GM19328 (cell line): Measurements from ENCODE around the gene STRN.
"Not testable (repeated sequence)": the region's sequence is repeated elsewhere in the genome, so short reads cannot be mapped to it uniquely, and the experiment has no call there.

Experiments
- ATAC-seq: cut with Tn5 transposase; IDR thresholded peaks from one replicate; pipeline ENCODE4 v1.9.1; 2021; ENCODE audit warnings: mild to moderate bottlenecking, moderate library complexity; ENCODE audit not compliant: unreplicated experiment

Gene STRN

DNA sequence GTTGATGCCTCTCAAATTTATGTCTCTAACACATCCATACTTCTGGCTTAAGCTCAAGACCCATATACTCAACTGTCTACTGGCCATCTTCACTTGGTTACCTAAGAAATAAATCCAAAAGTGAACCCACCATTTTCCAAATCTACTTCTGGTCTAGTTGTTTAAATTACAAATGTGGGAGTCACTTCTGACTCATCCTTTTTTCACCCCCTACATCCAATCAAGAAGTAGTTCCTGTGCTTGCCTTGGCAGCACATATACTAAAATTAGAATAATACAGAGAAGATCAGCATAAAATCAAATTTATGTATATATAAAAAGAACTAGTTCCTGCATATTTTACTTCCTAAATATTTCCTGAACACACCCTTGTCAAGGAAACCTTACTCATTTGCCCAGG is 53.6 kb downstream of the STRN start:
- ATAC-seq, result no peak

DNA sequence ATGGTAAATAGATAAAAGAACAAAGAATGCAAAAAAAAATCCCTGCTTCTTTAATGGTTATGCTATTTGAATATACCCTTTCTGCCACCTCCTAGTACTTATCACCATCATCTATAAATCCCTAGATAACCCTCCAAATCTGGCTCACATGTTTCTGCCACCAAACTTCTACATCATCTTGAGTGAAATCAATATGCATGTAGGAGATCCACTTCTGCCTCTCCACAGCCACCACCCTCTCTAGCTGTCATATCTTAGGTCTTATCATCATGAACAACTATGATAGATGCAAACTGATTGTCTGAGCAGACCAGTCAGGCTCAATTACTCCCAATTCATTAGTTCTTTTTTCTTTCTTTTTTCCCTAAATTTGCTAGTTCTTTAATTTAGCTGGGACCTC is 55.3 kb downstream of the STRN start:
- ATAC-seq, result no peak

DNA sequence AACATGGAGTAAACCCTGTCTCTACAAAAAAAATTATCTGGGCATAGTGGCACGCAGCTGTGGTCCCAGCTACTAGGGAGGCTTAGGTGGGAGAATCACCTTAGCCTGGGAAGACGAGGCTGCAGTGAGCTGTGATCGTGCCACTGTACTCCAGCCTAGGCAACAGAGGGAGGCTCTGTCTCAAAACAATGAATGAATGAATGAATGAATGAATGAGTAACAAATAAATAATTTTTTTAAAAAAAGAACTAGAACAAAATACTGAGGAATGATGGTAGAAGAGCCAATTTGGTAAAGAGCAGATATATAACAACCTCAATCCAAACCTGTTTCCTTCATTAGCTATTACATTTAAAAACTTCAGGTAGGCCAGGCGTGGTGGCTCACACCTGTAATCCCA is 60.1 kb downstream of the STRN start:
- no peak for ATAC-seq

DNA sequence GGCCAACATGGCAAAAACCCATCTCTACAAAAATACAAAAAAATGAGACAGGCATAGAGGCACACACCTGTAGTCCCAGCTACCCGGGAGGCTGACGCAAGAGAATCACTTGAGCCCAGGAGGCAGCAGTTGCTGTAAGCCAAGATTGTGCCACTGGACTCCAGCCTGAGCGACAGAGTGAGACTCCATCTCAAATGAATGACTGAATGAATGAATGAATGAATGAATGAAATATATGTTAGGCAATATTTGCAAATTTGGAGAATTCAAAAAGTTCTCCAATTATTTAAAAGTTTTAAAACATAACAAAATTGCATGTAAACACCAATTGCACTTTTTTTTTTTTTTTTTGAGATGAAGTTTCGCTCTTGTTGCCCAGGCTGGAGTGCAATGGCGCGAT is 61.7 kb downstream of the STRN start:
- ATAC-seq, result no peak

DNA sequence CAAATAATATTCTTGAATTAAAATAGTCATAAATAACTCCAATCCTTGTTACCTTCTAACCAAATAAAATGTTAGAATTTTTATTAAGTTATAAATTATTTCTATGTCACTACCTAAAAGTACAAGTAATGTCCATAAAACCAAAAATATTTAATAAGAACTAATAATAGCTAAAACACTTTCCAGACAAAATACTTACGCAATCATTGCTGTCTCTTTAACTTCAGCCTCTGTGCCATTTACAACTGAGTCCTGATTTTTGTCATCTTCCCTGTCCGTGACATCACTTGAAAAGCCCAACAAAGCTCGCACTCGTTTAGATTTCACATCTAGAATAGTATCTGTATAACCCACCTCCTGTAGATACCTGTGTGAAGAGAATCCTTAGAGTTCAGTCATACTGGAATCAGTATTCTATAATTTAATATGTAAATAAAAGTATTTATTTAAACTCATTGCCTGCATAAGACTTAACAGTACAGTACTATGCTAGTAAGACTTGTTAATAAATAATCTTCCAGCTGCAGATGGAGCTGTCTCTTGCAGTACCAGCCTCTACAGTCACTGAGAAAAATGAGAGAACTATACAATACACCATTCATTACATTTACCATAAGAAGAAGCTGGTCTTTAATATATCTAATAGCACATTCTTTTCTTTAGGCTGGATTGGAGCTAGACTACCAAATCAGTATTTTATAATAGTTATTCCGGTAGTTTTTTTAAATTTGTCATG is 63.8 kb downstream of the STRN start:
- ATAC-seq, result no peak

DNA sequence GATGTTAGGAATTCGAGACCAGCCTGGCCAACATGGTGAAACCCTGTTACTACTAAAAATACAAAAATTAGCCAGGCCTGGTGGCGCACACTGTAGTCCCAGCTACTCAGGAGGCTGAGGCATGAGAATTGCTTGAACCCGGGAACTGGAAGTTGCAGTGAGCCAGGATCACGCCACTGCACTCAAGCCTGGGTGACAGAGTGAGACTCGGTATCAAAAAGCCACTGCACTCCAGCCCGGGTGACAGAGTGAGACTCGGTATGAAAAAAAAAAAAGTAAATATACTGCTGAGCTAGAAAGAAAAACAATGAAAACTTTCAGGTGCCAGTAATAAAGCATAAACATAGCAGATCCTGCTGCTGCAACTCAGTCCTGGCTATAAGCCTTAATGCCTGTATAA is 73.5 kb downstream of the STRN start:
- no peak for ATAC-seq

DNA sequence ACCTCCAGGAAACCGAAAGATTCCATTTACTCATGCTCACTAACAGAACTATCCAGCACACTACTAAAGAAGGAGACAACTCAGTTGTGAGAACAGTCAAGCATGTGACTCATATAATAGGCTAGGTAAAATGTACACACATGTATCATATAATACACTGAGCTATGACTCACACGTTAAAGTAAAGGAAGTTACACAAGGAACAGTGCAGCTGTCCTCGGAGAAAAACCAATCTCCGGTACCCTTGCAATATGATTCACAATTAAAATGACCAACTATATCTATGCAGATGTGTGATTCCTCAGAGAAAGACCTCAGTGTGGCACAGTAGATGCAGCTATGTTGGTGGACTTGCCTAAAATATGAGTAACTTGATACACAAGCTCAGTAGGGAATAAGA is 76.5 kb downstream of the STRN start:
- no peak for ATAC-seq

DNA sequence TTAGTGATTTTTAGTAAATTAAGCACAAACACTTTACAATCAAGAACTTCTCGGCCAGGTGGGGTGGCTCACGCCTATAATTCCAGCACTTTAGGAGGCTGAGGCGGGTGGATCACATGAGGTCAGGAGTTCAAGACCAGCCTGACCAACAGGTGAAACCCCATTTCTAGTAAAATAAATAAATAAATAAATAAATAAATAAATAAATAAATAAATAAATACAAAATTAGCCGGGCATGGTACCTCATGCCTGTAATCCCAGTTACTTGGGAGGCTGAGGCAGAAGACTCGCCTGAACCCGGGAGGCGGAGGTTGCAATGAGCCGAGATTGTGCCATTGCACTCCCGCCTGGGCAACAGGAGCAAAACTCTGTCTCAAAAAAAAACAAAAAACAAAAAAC is 79.2 kb downstream of the STRN start:
- ATAC-seq, result not testable (repeated sequence)

DNA sequence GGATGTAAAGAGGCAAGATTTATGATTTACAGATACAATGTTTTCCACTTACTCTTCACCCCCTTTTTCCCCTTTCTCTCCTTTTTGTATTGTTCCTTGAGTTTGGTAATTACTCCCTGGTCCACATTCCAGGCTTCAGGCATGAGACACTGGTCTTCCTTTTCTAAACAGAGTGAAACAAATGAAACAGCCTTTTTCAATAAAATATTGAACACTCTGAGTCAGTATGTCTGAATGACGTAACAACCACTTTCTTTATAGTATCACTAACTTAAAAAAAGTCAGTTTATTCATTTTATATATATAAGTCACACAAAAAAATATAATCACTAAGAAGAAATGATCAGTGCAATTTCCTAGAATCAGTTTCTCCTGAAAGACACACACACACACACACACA is 79.7 kb downstream of the STRN start:
- ATAC-seq, result no peak

DNA sequence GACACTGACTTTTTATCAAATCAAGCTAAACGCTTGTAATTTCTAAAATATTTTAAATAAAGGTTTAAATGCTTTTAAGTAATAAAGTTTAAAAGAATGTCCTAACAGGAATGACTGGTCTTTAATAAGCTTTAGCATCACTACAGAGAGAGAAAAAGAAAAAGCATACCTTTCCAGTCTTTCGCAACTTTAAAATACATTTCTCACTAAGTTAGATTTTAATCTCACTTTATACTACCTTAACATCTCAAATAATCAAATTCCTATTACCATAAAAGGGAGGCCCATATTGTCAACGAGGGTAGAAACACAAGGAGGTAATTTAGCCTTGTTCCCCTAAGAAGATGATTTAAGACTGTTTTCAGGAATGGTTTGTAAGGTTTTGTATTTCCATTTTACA is 80.7 kb downstream of the STRN start:
- ATAC-seq, result no peak

DNA sequence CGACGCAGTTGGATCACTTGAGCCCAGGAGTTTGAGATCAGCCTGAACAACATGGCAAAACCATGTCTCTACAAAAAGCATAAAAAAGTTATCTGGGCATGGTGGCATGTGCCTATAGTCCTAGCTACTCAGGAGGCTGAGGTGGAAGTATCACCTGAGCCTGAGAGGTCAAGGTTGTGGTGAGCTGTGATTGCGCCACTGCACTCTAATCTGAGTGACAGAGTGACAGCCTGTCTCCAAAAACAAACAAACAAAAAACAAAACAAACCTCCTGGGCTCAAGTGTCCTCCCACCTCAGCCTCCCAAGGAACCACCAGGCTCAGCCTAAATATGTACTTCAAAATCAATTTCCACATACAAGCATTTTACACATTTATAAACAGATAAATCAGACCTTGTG is 83.8 kb downstream of the STRN start:
- no peak for ATAC-seq

DNA sequence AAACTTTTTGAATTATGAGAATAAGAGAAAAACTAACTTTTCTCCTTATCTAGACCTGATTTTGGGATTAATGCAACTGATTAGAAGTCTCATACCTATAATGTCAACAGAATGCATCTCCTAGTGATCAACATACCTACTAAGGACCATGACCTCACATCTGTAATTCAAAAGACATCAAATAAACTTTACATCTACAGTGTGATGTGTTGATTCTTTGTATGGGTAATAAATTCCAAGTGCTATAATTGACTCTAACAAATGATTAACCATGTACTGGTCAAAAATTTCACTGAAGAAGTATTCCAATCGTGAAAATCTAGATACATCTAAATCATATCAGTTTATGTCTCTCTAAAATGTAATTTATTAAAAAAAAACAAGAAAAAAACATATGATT is 84.5 kb downstream of the STRN start:
- no peak for ATAC-seq

DNA sequence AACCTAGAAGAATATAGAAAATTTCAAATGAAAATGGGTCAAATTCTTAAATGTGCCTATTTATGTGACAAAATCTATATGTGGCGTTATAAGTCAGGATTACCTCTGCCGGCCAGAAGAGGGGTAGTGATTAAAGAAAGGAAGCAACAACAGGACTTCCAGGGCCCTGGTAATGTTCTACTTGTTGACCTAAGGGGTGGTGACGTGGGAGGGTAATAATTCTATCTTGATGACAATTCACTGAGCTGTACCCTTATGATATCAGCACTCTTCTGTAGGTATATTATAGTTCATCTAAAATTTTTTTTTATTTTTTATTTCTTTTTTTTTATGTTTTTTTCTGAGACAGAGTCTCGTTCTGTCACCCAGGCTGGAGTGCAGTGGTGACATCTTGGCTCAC is 87.9 kb downstream of the STRN start:
- ATAC-seq, result no peak

DNA sequence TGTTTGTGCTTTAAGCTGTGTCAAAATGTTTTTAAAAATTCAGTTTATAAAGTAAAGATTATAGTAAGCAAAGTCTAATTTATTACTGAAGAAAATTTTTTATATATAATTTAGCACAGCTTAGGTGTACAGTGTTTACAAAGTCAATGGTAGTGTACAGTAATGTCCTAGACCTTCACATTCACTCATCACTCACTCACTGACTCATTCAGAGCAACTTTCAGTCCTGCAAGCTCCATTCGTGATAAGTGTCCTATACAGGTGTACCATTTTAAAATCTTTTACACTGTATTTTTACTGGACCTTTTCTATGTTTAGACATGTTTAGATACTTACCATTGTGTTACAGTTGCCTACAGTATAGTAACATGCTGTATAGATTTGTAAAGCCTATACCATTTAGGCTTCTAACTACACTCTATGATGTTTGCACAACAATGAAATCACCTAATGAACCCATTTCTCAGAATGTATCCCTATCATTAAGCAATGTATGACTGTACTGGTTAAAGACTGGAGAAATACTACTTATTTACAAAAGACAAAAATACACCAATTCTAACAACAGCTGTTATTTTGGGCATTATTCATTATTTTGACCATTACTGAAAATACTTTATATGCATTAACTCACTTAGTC is 95.1 kb downstream of the STRN start:
- no peak for ATAC-seq

DNA sequence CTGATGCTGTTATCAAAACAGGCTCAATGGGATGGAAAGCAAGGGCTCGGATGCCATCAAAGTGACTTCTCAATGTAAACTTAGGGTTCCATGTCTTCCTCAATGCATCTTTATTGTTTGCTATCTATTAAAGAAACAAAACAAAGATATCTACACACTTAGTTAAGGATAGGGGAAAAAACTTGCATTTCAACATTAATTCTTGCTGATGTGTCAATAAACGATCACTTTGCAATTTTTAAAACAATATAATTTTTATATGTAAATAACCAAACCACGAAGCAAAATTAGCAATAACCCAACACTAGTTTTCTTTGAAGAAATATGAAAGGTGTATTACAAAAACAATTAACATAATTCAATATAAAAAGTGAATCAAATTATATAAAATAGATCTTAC is 96.7 kb downstream of the STRN start:
- no peak for ATAC-seq

DNA sequence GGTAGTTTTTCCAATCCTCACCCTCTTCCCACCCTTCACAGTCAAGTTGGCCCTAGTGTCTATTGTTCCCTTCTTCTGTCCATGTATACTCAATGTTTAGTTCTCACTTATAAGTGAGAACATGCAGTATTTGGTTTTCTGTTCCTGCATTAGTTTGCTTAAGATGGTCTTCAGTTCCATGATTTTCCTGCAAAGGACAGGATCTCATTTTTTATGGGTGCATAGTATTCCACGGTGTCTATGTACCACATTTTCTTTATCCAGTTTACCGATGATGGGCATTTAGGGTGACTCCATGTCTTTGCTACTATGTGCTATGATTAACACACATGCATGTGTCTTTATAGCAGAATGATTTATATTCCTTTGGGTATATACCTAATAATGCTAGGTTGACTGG is 104.4 kb downstream of the STRN start:
- no peak for ATAC-seq

DNA sequence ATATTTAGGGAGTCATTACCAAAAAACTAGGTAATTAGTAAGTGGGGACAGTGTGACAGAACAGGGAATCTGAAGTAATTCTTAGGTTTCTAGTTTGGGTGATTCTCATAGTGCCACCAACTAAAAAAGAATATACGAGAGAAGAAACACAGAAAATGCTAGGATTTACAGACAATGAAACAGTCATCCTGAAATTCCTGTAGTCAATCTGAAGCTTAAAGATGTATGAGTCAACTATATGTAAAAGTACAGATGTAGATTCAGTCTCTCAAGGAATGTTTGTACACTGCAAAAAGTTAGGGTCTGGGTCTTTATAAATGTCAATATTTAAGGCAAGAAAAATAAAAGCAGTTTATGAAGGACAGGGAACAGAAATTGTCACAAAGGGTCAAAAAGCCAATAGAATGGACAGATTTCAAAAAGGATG is 107.0 kb downstream of the STRN start:
- ATAC-seq, result no peak

DNA sequence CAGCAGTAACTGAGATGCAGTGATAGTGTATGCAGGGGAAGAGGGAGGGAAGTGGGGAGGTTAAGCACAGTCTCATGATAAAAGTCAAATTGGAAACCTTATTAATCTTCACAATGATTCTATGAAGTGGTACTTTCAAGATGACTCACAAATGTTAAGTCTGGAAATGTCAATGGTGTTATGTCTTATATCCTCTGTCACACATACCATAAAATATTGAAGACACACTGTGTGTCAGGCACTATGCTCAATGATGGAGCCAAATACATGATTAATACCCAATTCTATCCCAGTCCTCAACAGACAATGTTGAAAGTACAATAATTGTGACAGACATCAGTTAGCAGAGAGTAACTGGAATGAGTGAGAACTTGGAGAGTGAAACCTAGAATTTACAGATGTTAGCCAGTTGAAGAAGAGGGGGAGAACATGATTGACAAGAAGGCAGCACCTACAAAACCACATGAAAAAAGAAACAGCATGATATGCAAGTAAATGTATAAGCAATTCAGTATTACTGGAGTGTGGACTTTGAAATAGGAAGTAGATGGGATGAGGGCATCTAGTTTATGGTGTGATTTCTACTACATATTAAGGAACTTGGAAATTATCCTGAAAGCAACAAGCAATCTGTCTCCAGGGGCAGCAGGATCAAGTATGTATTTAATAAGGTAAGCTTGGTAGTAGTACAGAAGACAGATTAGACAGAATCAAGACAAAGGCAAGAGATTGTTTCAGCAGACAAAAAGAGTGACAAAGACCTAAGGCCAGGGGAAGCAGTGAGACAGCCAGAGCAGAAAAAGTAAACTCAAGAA is 107.6 kb downstream of the STRN start:
- no peak for ATAC-seq

DNA sequence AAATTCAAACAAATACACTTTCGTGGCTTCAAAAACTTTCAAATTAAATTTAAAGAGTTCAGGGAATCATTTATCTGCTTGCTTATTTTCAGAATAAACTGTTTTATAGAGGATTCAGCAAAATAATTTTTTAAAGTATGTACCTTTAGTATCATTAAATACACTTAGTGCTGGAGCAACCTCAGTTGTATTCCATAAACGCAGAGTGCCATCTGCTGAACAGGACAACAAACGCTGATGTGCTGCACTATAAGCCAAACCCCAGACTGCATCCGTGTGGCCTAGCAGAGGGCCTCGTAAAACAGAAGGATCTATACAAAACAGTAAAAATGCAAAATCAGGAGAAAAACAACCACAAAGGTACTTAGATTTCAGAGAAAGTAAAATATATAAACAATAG is 108.6 kb downstream of the STRN start:
- no peak for ATAC-seq

DNA sequence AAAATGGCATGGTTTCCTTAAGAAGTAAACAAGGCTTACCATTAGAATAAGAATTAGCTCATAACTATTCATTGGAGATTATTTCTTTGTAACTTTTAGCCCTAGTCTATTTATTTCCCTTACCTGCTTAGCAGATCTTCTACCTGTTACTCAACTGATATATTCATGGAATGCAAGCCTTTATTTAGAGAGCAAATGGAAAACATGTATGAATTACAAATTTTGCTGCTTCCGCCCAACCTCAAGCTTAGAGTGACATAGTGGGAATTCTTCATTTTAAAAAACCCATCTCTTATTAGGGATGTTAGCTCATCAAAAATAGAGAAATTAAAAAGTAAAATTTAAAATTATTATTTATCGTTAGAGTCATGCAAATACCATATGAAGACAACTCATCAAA is 110.9 kb downstream of the STRN start:
- ATAC-seq, result no peak

DNA sequence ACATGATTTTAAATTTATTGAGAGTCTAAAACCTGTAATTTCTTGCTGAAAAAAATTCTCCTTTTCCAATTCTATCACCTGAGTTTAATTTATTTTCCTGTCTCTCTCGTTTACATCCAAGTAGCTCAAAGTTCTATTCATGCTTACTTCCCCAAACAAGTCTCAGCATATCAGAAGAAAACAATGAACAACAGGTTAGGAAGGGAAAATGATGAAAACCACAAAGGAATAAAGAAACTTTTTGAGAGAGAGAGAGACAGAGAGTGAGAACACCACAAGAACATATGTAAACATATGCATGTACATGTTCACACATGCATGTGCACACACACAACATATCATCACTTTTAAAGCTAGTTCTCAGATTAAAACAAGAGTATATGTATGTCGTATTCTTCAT is 112.1 kb downstream of the STRN start:
- ATAC-seq, result no peak

DNA sequence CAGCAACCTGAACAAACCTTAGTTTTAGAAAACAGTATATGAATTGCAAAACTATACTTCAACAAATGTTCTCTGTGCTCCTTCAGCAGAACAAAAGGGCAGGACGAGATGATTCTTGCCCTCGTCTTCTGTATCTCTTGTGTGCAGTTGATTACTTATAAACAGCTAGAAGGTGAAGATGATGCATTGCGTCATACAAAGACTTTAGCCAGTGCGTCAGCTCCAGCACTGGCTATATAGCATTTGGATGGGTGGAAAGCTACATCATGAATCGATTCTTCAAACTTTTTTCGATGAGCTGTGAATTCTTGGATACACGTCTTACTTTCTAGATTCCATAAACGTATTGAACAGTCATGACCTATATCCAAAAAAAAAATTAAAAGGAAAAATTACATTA is 117.1 kb downstream of the STRN start:
- no peak for ATAC-seq
